Skeletal muscle tissue (tissue), 4 donors: ENCODE data around the gene LHCGR. TPM values are rescaled to one million over a fixed set of nuclear protein-coding genes. Genes with fewer than 3 reads are reported as not detected.

Experiments
- H3K27ac ChIP-seq: one replicate; pipeline ENCODE4 v1.7.0; 2013; ENCODE audit warnings: mild to moderate bottlenecking, low read depth, low read length, inconsistent platforms
- H3K27me3 ChIP-seq, 3 donors: one replicate each; pipeline ENCODE4 v1.7.0; 2013; ENCODE audit warnings: low read length in 3 of 3; ENCODE audit not compliant: control insufficient read depth in 3 of 3, insufficient read depth in 3 of 3
- H3K36me3 ChIP-seq, 3 donors: one replicate each; pipeline ENCODE4 v1.7.0; 2013; ENCODE audit warnings: low read length in 3 of 3; ENCODE audit not compliant: control insufficient read depth in 3 of 3, insufficient read depth in 3 of 3
- H3K4me1 ChIP-seq, 3 donors: one replicate each; pipeline ENCODE4 v1.7.0; 2013; ENCODE audit warnings: low read length in 3 of 3, mild to moderate bottlenecking in 3 of 3; ENCODE audit not compliant: control insufficient read depth in 3 of 3, insufficient read depth in 3 of 3
- H3K4me3 ChIP-seq, 3 donors: one replicate each; pipeline ENCODE4 v1.7.0; 2013; ENCODE audit warnings: low read length in 3 of 3
- H3K9ac ChIP-seq, 3 donors: one replicate each; pipeline ENCODE4 v1.7.0; 2013; ENCODE audit warnings: low read length in 3 of 3, mild to moderate bottlenecking in 3 of 3, moderate library complexity in 2 of 3, low read depth in 1 of 3
- H3K9me3 ChIP-seq, 3 donors: one replicate each; pipeline ENCODE4 v1.7.0; 2013; ENCODE audit warnings: low read length in 3 of 3; ENCODE audit not compliant: control insufficient read depth in 3 of 3
- total RNA-seq: library from RNA; depleted of rRNA; stranded (reverse); fragments of >200 nt; gene quantifications from one replicate; pipeline ENCODE4 v1.2.3, GENCODE V29; 2014
- donor health status: Osteomylitis.

The LHCGR gene
- 4.2 TPM for total RNA-seq

- no peaks in the 10 kb centered on the region for H3K36me3 ChIP-seq
- H3K4me1 ChIP-seq, result peaks cover 0 to 7% (median 0%) of the 10 kb centered on the region in 3 donors
- H3K9me3 ChIP-seq, result no peaks in the 10 kb centered on the region
- peaks cover 4 to 10% (median 5%) of the 10 kb centered on the region in 3 donors for H3K27me3 ChIP-seq
- H3K4me3 ChIP-seq, result no peak within 1 kb of the TSS
- no peak within 1 kb of the TSS for H3K27ac ChIP-seq
- H3K9ac ChIP-seq, result no peak within 1 kb of the TSS
These were observed at the start of gene LHCGR for GRCh38 chr2:48755473-48755872. Gene LHCGR (minus strand): TSS chr2:48755724. CDS start chr2:48755671, 53 bp downstream.

DNA sequence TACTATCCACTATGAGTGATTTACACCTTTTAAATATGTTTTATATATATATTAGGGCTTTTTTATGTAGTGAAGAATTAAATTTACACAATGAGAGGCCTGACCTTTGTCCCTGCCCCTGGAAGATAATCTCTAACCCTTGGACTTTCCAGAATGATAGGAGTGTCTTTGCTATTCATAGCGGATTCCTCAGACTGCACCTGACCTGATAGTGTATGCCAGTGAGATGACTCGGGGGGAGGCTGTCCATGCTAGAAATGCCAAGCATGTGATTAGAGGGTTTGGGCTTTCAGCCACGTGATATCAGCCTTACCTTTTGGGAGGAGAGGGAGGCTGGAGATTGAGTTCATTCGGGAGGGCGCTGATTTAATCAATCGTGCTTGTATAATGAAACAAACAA, 44.1 kb upstream of the LHCGR start:
- Histone ChIP-seq H3K4me1 (no peaks in the 10 kb centered on the region), H3K9ac (no peak overlapping the region), H3K27me3 (no peaks in the 10 kb centered on the region), H3K4me3 (no peak overlapping the region), H3K9me3 (no peaks in the 10 kb centered on the region), H3K27ac (no peak overlapping the region), H3K36me3 (no peaks in the 10 kb centered on the region)

GRCh38 chr2:48795065-48795464, 39.5 kb upstream of the LHCGR start:
- Histone ChIP-seq H3K4me3 (no peak overlapping the region), H3K9ac (no peak overlapping the region), H3K4me1 (no peaks in the 10 kb centered on the region), H3K9me3 (no peaks in the 10 kb centered on the region), H3K36me3 (no peaks in the 10 kb centered on the region), H3K27me3 (no peaks in the 10 kb centered on the region), H3K27ac (no peak overlapping the region)

GRCh38 chr2:48793671-48794070, 38.1 kb upstream of the LHCGR start:
- H3K4me3 ChIP-seq, result no peak overlapping the region
- no peaks in the 10 kb centered on the region for H3K9me3 ChIP-seq
- no peak overlapping the region for H3K27ac ChIP-seq
- no peaks in the 10 kb centered on the region for H3K4me1 ChIP-seq
- no peaks in the 10 kb centered on the region for H3K27me3 ChIP-seq
- H3K9ac ChIP-seq, result no peak overlapping the region
- no peaks in the 10 kb centered on the region for H3K36me3 ChIP-seq

GRCh38 chr2:48792030-48792429, 36.5 kb upstream of the LHCGR start:
- Histone ChIP-seq H3K27ac (no peak overlapping the region), H3K27me3 (no peaks in the 10 kb centered on the region), H3K4me1 (no peaks in the 10 kb centered on the region), H3K9me3 (no peaks in the 10 kb centered on the region), H3K4me3 (no peak overlapping the region), H3K9ac (no peak overlapping the region), H3K36me3 (no peaks in the 10 kb centered on the region)

DNA sequence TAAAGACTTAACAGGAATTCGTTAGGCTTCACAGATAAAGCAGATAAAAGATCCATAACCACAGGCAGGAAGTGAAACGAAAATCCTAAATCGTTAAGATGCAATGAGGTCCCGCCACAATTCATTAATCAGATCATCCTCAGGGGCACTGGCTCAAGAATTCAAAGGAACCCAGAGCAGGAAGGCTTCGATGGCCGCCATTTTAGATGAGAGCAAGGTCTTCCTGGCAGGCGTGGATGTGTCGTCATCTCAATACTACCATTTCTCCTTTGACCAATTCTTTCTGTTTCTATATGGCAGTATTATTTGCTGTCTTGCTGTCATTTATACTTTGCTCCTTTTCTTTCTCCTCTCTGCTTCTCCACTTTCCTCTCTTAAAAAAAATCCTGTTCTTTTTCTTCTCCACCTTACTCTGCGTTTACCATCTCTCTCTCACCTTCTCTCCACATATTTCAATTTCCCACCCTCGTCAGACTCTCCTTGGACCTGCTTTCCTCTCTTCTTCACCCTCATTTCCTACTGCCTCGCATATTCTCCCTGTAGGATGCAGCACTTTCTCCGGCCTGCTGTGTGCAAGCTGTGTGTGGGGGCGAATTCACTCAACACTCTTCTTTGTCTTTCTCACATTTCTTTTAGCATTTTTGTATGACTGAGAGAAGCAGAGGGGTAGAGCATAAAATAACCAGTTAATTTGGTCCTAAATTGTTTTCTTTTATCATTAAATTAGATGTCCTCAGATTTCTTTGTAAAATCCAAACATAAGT, 35.1 kb upstream of the LHCGR start:
- Histone ChIP-seq H3K9ac (no peak overlapping the region), H3K27ac (no peak overlapping the region), H3K27me3 (no peaks in the 10 kb centered on the region), H3K4me1 (no peaks in the 10 kb centered on the region), H3K36me3 (no peaks in the 10 kb centered on the region), H3K4me3 (no peak overlapping the region), H3K9me3 (no peaks in the 10 kb centered on the region)

DNA sequence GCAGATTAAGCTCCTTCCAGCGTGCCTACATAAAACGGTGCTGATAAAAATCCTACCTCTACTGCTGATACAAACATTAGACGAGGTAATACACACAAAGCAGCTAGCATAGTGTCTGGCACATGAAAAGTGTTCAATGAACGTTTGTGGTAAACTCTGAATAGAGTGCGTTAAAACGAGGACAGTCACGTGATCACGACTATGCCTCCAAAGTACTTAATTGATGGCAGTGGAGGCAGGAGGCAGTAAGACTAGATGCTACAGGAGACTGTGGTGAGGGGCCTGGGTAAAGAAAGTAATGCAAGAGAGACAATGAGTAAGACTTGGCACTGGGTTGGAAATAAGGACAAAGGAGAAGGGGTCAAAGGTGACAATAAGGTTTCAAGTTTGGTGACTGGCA, 32.1 kb upstream of the LHCGR start:
- H3K36me3 ChIP-seq, result no peaks in the 10 kb centered on the region
- no peaks in the 10 kb centered on the region for H3K27me3 ChIP-seq
- H3K4me3 ChIP-seq, result no peak overlapping the region
- H3K9me3 ChIP-seq, result no peaks in the 10 kb centered on the region
- no peaks in the 10 kb centered on the region for H3K4me1 ChIP-seq
- no peak overlapping the region for H3K27ac ChIP-seq
- H3K9ac ChIP-seq, result no peak overlapping the region

- Histone ChIP-seq H3K4me3 (no peak overlapping the region), H3K9ac (no peak overlapping the region), H3K36me3 (no peaks in the 10 kb centered on the region), H3K4me1 (no peaks in the 10 kb centered on the region), H3K27ac (no peak overlapping the region), H3K9me3 (no peaks in the 10 kb centered on the region), H3K27me3 (no peaks in the 10 kb centered on the region)
These were observed 25.8 kb upstream of the LHCGR start for GRCh38 chr2:48781366-48781765.

- Histone ChIP-seq H3K27me3 (no peaks in the 10 kb centered on the region), H3K27ac (no peak overlapping the region), H3K9me3 (no peaks in the 10 kb centered on the region), H3K4me3 (no peak overlapping the region), H3K36me3 (no peaks in the 10 kb centered on the region), H3K9ac (no peak overlapping the region), H3K4me1 (no peaks in the 10 kb centered on the region)
These were observed 23.6 kb upstream of the LHCGR start for GRCh38 chr2:48779019-48779716.

DNA sequence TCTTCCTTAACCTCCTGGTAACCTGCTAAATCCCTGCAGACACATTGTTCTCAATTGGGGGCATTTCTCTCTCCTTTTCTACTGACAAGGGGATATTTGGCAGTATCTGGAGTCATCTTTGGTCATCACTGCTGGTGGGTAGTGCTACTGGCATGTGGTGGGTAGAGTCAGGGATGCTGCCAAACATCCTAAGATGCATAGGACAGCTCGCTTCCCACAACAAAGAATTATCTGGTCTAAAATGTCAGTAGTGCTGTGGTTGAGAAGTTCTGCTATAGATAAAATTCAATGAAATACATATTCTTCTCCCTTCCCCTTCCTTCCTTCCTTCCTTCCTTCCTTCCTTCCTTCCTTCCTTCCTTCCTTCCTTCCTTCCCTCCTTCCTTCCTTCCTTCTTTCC, 18.7 kb upstream of the LHCGR start:
- H3K9ac ChIP-seq, result no peak overlapping the region
- H3K4me1 ChIP-seq, result no peaks in the 10 kb centered on the region
- no peaks in the 10 kb centered on the region for H3K9me3 ChIP-seq
- H3K4me3 ChIP-seq, result no peak overlapping the region
- no peaks in the 10 kb centered on the region for H3K27me3 ChIP-seq
- no peaks in the 10 kb centered on the region for H3K36me3 ChIP-seq
- H3K27ac ChIP-seq, result no peak overlapping the region
